Skeletal muscle tissue (tissue), 4 donors: ENCODE results near the gene CSAG1. TPM values are rescaled to one million over a fixed set of nuclear protein-coding genes. Genes with fewer than 3 reads are reported as not detected.
"Not testable (repeated sequence)": the region's sequence is repeated elsewhere in the genome, so short reads cannot be mapped to it uniquely, and the experiment has no call there.

ENCODE experiments used
- H3K27ac ChIP-seq: one replicate; pipeline ENCODE4 v1.7.0; 2013; ENCODE audit warnings: mild to moderate bottlenecking, low read depth, low read length, inconsistent platforms
- H3K27me3 ChIP-seq, 3 donors: one replicate each; pipeline ENCODE4 v1.7.0; 2013; ENCODE audit warnings: low read length in 3 of 3; ENCODE audit not compliant: control insufficient read depth in 3 of 3, insufficient read depth in 3 of 3
- H3K36me3 ChIP-seq, 3 donors: one replicate each; pipeline ENCODE4 v1.7.0; 2013; ENCODE audit warnings: low read length in 3 of 3; ENCODE audit not compliant: control insufficient read depth in 3 of 3, insufficient read depth in 3 of 3
- H3K4me1 ChIP-seq, 3 donors: one replicate each; pipeline ENCODE4 v1.7.0; 2013; ENCODE audit warnings: low read length in 3 of 3, mild to moderate bottlenecking in 3 of 3; ENCODE audit not compliant: control insufficient read depth in 3 of 3, insufficient read depth in 3 of 3
- H3K4me3 ChIP-seq, 3 donors: one replicate each; pipeline ENCODE4 v1.7.0; 2013; ENCODE audit warnings: low read length in 3 of 3
- H3K9ac ChIP-seq, 3 donors: one replicate each; pipeline ENCODE4 v1.7.0; 2013; ENCODE audit warnings: low read length in 3 of 3, mild to moderate bottlenecking in 3 of 3, moderate library complexity in 2 of 3, low read depth in 1 of 3
- H3K9me3 ChIP-seq, 3 donors: one replicate each; pipeline ENCODE4 v1.7.0; 2013; ENCODE audit warnings: low read length in 3 of 3; ENCODE audit not compliant: control insufficient read depth in 3 of 3
- total RNA-seq: library from RNA; depleted of rRNA; stranded (reverse); fragments of >200 nt; gene quantifications from one replicate; pipeline ENCODE4 v1.2.3, GENCODE V29; 2014
- donor health status: Osteomylitis.

The CSAG1 gene
- total RNA-seq, 1 donor from 2014 or later, result not detected

- not testable (repeated sequence) for H3K9me3 ChIP-seq, H3K4me1 ChIP-seq, H3K27ac ChIP-seq, H3K4me3 ChIP-seq, H3K36me3 ChIP-seq, H3K9ac ChIP-seq, H3K27me3 ChIP-seq
Observed at GRCh38 chrX:152697952-152698931, 35.3 kb downstream of the CSAG1 start, which contains the start of gene MAGEA3. TSS of gene MAGEA3 (plus strand) at chrX:152698794. CDS start at chrX:152700833, 2,039 bp downstream.

GRCh38 chrX:152681012-152681411 is 52.5 kb downstream of the CSAG1 start:
- H3K27me3 ChIP-seq, H3K4me3 ChIP-seq, H3K4me1 ChIP-seq, H3K9me3 ChIP-seq, H3K9ac ChIP-seq, H3K27ac ChIP-seq, H3K36me3 ChIP-seq: not testable (repeated sequence)

Other genes starting within 250 kb of the CSAG1 start
- gene GABRQ, start 95.8 kb downstream of the CSAG1 start, total RNA-seq, result 0.52 TPM
- not detected for gene MAGEA3, start 34.9 kb downstream of the CSAG1 start, total RNA-seq
- gene CSAG2, start 24.4 kb downstream of the CSAG1 start, total RNA-seq, result not detected
- not detected for gene MAGEA2B, start 19.1 kb downstream of the CSAG1 start, total RNA-seq
- gene MAGEA12, start within 50 bp of the CSAG1 start, total RNA-seq, result not detected
- gene MAGEA2, start 20.1 kb upstream of the CSAG1 start, total RNA-seq, result not detected
- gene CSAG3, start 25.5 kb upstream of the CSAG1 start, total RNA-seq, result not detected
- not detected for gene MAGEA6, start 36.0 kb upstream of the CSAG1 start, total RNA-seq
- gene CETN2, start 97.0 kb upstream of the CSAG1 start, total RNA-seq, result 22.4 TPM
- gene NSDHL, start 97.3 kb upstream of the CSAG1 start, total RNA-seq, result 10.4 TPM
- 6.8 TPM for gene ZNF185, start 164.3 kb upstream of the CSAG1 start, total RNA-seq